SK-N-SH treated with all-trans-retinoic acid at 6 μM for 48 hours (cell line): Measurements from ENCODE around the gene ETFRF1.

Experiments used
- ATAC-seq: fragments of 200-7000 bp; cut with Tn5 transposase; 3 replicates; pipeline ENCODE4 v1.9.1; 2020; ENCODE audit warnings: mild to moderate bottlenecking, moderate library complexity
- BACH2 ChIP-seq: fragments of 250-450 bp; sonication (Bioruptor Pico); IDR thresholded peaks from 2 replicates; pipeline ENCODE4 v1.9.0; 2021; ENCODE audit warnings: mild to moderate bottlenecking, borderline replicate concordance
- CSDC2 ChIP-seq: fragments of 250-450 bp; sonication (Bioruptor Pico); IDR thresholded peaks from 2 replicates; pipeline ENCODE4 v1.5.0; 2020; ENCODE audit warnings: mild to moderate bottlenecking, moderate library complexity
- ESRRG ChIP-seq: fragments of 250-450 bp; sonication (Bioruptor Pico); IDR thresholded peaks from 2 replicates; pipeline ENCODE4 v1.6.1; 2021; ENCODE audit warnings: mild to moderate bottlenecking
- SNAI2 ChIP-seq: fragments of 250-450 bp; sonication (Bioruptor Pico); IDR thresholded peaks from 2 replicates; pipeline ENCODE4 v1.5.0; 2020; ENCODE audit warnings: mild to moderate bottlenecking, moderate library complexity
- TCF4 ChIP-seq: fragments of 250-450 bp; sonication (Bioruptor Pico); IDR thresholded peaks from 2 replicates; pipeline ENCODE4 v1.8.0; 2021; ENCODE audit warnings: mild to moderate bottlenecking, moderate library complexity, borderline replicate concordance
- TOX ChIP-seq: fragments of 250-450 bp; sonication (Bioruptor Pico); IDR thresholded peaks from 2 replicates; pipeline ENCODE4 v1.8.0; 2021; ENCODE audit warnings: mild to moderate bottlenecking, moderate library complexity, borderline replicate concordance
- ZC3H10 ChIP-seq: fragments of 250-450 bp; sonication (Bioruptor Pico); IDR thresholded peaks from 2 replicates; pipeline ENCODE4 v1.5.1; 2021; ENCODE audit warnings: mild to moderate bottlenecking, moderate library complexity
- ZFP3 ChIP-seq: fragments of 250-450 bp; sonication (Bioruptor Pico); IDR thresholded peaks from 2 replicates; pipeline ENCODE4 v1.5.0; 2020; ENCODE audit warnings: mild to moderate bottlenecking, moderate library complexity
- ZFP30 ChIP-seq: fragments of 450-650 bp; formaldehyde crosslinking; IDR thresholded peaks from 2 replicates; pipeline ENCODE4 v1.5.0; 2022; ENCODE audit warnings: mild to moderate bottlenecking, moderate library complexity
- TF ChIP-seq, protein P1 (sequence below): fragments of 250-450 bp; sonication (Bioruptor Pico); IDR thresholded peaks from 2 replicates; pipeline ENCODE4 v1.5.0; 2020; ENCODE audit warnings: mild to moderate bottlenecking, moderate library complexity
- TF ChIP-seq, protein P2 (sequence below): fragments of 250-450 bp; sonication (Bioruptor Pico); IDR thresholded peaks from 2 replicates; pipeline ENCODE4 v1.8.0; 2021; ENCODE audit warnings: low read depth, mild to moderate bottlenecking, moderate library complexity, borderline replicate concordance
- TF ChIP-seq, protein P3 (sequence below): fragments of 250-450 bp; sonication (Bioruptor Pico); IDR thresholded peaks from 2 replicates; pipeline ENCODE4 v1.5.1; 2020; ENCODE audit warnings: low read depth, mild to moderate bottlenecking, moderate library complexity
- TF ChIP-seq, protein P4 (sequence below): fragments of 250-450 bp; sonication (Bioruptor Pico); IDR thresholded peaks from 2 replicates; pipeline ENCODE4 v1.5.1; 2021; ENCODE audit warnings: mild to moderate bottlenecking, moderate library complexity
- TF ChIP-seq, protein P5 (sequence below): fragments of 250-450 bp; sonication (Bioruptor Pico); IDR thresholded peaks from 2 replicates; pipeline ENCODE4 v1.8.0; 2020; ENCODE audit warnings: mild to moderate bottlenecking, moderate library complexity, borderline replicate concordance

The ETFRF1 gene, protein sequence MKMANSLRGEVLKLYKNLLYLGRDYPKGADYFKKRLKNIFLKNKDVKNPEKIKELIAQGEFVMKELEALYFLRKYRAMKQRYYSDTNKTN

DNA sequence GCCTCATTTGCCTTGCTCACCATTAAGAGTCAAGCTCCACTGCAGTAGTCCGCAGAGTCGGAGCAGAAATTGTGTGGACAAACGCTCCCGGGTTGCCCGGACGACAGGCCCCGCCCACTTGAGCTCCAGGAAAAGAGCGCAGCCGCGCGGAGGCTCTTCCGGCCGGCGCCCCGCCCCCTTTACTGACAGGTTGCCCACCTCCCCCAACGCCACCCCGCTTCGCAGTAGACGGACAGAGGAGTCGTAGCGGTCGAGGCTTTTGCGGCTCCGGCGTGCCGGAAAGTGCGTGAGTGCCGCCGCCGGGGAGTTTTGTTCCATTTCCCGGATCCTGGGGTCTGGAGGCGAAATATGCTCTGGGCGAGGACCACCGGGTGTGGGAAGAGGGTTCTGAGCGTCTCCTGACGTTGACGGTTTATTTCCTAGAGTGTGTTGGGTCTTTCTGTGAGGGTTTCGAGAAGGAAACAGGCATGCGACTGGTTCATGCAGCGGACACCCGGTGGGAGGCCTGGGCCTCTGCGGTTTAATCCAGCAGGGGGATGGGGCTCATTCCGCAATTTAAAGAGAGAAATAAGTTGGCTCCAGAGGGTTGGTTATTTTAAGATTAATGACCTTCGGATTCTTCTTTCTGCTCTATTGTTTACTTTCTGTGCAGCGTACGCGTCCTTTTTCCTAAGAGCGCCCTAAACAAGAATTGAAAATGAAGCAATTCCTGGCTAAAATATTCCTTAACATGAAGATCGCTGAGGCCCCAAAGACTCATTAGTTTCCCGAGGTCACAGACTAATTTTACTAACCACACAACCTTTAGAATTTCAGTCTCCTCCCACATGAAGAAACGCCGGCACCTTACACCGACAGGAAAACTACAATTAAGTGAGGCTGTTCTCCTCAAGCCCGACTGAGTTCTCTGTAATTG lies at the start of gene ETFRF1, which contains the start of gene DNAI7:
Gene ETFRF1, plus strand, starts transcription at position 182 of the 916 bp plus-strand sequence. CDS start 8,720 bp downstream, outside the sequence.
Gene DNAI7, minus strand, starts transcription at position 105 of the 916 bp plus-strand sequence. Its CDS starts 82 bp downstream, at position 23.
- TF ChIP-seq, protein P1, sequence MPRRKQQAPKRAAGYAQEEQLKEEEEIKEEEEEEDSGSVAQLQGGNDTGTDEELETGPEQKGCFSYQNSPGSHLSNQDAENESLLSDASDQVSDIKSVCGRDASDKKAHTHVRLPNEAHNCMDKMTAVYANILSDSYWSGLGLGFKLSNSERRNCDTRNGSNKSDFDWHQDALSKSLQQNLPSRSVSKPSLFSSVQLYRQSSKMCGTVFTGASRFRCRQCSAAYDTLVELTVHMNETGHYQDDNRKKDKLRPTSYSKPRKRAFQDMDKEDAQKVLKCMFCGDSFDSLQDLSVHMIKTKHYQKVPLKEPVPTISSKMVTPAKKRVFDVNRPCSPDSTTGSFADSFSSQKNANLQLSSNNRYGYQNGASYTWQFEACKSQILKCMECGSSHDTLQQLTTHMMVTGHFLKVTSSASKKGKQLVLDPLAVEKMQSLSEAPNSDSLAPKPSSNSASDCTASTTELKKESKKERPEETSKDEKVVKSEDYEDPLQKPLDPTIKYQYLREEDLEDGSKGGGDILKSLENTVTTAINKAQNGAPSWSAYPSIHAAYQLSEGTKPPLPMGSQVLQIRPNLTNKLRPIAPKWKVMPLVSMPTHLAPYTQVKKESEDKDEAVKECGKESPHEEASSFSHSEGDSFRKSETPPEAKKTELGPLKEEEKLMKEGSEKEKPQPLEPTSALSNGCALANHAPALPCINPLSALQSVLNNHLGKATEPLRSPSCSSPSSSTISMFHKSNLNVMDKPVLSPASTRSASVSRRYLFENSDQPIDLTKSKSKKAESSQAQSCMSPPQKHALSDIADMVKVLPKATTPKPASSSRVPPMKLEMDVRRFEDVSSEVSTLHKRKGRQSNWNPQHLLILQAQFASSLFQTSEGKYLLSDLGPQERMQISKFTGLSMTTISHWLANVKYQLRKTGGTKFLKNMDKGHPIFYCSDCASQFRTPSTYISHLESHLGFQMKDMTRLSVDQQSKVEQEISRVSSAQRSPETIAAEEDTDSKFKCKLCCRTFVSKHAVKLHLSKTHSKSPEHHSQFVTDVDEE (CRISPR knock-in tag), result 0 out of 2 replicates have a peak, but pooled peaks have one; percentile 34
- TF ChIP-seq SNAI2 (CRISPR knock-in tag), result no peak
- peak; percentile 94 for ATAC-seq

DNA sequence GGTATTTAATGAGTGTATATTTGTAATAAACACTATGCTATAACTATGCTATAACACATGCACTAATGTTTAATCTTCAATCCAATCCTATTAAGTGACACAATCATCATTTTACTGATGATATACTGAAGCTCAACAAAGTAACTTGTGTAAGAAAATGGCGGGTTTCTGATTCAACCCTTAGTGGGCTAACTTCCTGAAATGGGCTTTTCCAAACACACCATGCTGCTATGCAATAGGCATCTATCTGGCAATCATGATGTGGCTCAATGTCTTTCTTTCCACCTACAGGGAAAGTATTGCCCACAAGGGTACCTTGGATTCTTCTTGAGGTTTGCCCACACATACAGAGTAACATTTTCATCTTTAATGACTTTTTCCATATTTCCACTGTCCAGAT lies 48.4 kb upstream of the ETFRF1 start:
- TF ChIP-seq ZC3H10 (CRISPR knock-in tag) (no peak), BACH2 (CRISPR knock-in tag) (no peak)
- no peak for ATAC-seq

DNA sequence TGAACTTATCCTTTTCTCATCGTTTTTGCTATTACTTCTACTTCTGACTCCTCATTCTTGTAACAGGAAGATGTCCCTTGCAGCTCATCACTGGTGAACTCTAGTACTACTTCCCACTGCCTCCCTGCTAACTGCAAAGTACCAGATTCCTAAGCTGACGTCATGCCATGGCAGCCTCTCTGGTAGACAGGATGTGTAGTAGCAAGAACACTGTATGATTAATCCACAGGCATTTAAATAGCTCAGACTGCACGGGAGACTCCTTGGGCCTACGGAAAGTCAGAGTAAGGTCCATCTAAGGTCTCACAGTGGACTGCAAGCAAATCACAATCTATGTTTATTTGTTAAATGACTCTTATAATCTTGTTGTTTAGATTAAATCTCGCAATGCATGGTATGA lies 43.6 kb upstream of the ETFRF1 start:
- 0 out of 2 replicates have a peak, but pooled peaks have one; percentile 47 for TF ChIP-seq ZFP3 (CRISPR knock-in tag)
- TF ChIP-seq, protein P1 (CRISPR knock-in tag), result no peak
- TF ChIP-seq, protein P2, sequence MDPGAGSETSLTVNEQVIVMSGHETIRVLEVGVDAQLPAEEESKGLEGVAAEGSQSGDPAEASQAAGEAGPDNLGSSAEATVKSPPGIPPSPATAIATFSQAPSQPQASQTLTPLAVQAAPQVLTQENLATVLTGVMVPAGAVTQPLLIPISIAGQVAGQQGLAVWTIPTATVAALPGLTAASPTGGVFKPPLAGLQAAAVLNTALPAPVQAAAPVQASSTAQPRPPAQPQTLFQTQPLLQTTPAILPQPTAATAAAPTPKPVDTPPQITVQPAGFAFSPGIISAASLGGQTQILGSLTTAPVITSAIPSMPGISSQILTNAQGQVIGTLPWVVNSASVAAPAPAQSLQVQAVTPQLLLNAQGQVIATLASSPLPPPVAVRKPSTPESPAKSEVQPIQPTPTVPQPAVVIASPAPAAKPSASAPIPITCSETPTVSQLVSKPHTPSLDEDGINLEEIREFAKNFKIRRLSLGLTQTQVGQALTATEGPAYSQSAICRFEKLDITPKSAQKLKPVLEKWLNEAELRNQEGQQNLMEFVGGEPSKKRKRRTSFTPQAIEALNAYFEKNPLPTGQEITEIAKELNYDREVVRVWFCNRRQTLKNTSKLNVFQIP (CRISPR knock-in tag), result no peak
- no peak for TF ChIP-seq ZC3H10 (CRISPR knock-in tag)
- TF ChIP-seq, all 23 proteins: peak for 1

DNA sequence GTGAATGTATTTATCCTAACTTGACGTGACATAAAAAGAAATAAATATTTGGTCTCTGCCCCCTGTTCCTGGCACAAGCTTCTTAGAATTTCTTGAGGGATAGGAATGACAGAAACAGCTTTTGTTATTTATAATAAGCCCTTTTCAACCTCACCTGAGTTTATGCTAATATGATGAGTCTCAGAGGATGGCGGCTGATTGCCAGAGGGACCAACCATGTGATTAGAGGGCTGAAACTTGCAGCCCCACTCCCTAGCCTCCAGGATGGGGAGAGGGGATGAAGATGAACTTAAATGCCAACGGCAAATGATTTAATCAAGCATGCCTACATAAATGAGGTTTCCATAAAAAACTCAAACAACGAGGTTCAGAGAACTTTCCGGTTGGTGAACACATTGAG lies 43.0 kb upstream of the ETFRF1 start:
- ATAC-seq, result no peak
- TF ChIP-seq TOX (CRISPR knock-in tag) (no peak), ZFP30 (CRISPR knock-in tag) (no peak), ZC3H10 (CRISPR knock-in tag) (no peak), CSDC2 (CRISPR knock-in tag) (no peak), TCF4 (CRISPR knock-in tag) (no peak), ESRRG (no peak)
- TF ChIP-seq, protein P3, sequence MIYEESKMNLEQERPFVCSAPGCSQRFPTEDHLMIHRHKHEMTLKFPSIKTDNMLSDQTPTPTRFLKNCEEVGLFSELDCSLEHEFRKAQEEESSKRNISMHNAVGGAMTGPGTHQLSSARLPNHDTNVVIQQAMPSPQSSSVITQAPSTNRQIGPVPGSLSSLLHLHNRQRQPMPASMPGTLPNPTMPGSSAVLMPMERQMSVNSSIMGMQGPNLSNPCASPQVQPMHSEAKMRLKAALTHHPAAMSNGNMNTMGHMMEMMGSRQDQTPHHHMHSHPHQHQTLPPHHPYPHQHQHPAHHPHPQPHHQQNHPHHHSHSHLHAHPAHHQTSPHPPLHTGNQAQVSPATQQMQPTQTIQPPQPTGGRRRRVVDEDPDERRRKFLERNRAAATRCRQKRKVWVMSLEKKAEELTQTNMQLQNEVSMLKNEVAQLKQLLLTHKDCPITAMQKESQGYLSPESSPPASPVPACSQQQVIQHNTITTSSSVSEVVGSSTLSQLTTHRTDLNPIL (CRISPR knock-in tag), result no peak
- TF ChIP-seq, protein P4, sequence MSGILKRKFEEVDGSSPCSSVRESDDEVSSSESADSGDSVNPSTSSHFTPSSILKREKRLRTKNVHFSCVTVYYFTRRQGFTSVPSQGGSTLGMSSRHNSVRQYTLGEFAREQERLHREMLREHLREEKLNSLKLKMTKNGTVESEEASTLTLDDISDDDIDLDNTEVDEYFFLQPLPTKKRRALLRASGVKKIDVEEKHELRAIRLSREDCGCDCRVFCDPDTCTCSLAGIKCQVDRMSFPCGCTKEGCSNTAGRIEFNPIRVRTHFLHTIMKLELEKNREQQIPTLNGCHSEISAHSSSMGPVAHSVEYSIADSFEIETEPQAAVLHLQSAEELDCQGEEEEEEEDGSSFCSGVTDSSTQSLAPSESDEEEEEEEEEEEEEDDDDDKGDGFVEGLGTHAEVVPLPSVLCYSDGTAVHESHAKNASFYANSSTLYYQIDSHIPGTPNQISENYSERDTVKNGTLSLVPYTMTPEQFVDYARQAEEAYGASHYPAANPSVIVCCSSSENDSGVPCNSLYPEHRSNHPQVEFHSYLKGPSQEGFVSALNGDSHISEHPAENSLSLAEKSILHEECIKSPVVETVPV (CRISPR knock-in tag), result no peak
- TF ChIP-seq, protein P5, sequence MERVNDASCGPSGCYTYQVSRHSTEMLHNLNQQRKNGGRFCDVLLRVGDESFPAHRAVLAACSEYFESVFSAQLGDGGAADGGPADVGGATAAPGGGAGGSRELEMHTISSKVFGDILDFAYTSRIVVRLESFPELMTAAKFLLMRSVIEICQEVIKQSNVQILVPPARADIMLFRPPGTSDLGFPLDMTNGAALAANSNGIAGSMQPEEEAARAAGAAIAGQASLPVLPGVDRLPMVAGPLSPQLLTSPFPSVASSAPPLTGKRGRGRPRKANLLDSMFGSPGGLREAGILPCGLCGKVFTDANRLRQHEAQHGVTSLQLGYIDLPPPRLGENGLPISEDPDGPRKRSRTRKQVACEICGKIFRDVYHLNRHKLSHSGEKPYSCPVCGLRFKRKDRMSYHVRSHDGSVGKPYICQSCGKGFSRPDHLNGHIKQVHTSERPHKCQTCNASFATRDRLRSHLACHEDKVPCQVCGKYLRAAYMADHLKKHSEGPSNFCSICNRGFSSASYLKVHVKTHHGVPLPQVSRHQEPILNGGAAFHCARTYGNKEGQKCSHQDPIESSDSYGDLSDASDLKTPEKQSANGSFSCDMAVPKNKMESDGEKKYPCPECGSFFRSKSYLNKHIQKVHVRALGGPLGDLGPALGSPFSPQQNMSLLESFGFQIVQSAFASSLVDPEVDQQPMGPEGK (CRISPR knock-in tag), result no peak

More for the DNA sequence above, 43.6 kb upstream of the ETFRF1 start:
- peak; percentile 100 for ATAC-seq
